ENCODE measurements around the gene MCC.

DNA sequence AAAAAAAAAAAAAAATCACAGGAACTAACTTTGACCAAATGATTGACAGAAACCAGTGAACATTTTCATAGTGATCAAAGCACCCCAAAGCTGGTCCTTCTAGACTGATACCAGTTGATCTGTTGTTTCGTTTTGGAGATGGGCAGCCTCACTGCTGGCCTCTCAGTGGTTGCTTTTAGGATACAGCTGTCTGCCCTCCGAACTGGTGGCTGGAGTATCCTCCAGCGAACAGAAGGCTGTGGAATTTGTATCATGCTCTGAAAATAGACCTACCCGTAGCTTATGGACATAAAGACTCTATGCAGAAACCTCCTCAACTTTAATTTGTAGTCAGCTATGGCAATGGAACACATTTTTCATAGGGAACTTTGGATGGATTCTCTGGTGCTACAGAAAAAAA lies 462.7 kb downstream of the MCC start:
- no peak for TF ChIP-seq POLR2AphosphoS5 (IDR thresholded peaks at IDR 0.05)
- no peak for TF ChIP-seq CTCF (IDR thresholded peaks at IDR 0.05)

Data from upper lobe of left lung (tissue), 4 donors.